ENCODE results near the gene NR2F1-AS1. TPM values are rescaled to one million over a fixed set of nuclear protein-coding genes. Genes with fewer than 3 reads are reported as not detected.
A peak's percentile ranks its signal among the peaks of the same experiment; 100 is the strongest.
"Not testable (repeated sequence)": the region's sequence is repeated elsewhere in the genome, so short reads cannot be mapped to it uniquely, and the experiment has no call there.

NR2F1-AS1 gene
- polyA plus RNA-seq, 1 experiment, result 29.9 TPM

- POLR2A ChIA-PET, result no interaction called here
- Histone ChIP-seq H3K4me3 (ENCODE audit: low read depth, low read length) (no peak overlapping the region), H3K27me3 (ENCODE audit: control insufficient read depth, insufficient read depth, low read length) (no peaks in the 10 kb centered on the region), H3K27ac (ENCODE audit: low read depth, low read length) (no peak overlapping the region), H3K9me3 (ENCODE audit: control insufficient read depth, insufficient read depth, low read length) (no peaks in the 10 kb centered on the region)
- DNase-seq (ENCODE audit: low read depth, low spot score), result peak; percentile 38
- TF ChIP-seq CTCF (IDR thresholded peaks at IDR 0.05; ENCODE audit: low read depth, low read length), result no peak
- CTCF ChIA-PET, result no interaction called here
Observed at GRCh38 chr5:93512799-93513198, 68.2 kb downstream of the NR2F1-AS1 start.

GRCh38 chr5:93511445-93511844, 69.6 kb downstream of the NR2F1-AS1 start:
- no peak for TF ChIP-seq CTCF (IDR thresholded peaks at IDR 0.05; ENCODE audit: low read depth, low read length)
- no peak overlapping the region for H3K27ac ChIP-seq (ENCODE audit: low read depth, low read length)
- H3K4me3 ChIP-seq (ENCODE audit: low read depth, low read length), result no peak overlapping the region
- no peak for DNase-seq (ENCODE audit: low read depth, low spot score)
- CTCF ChIA-PET, result no interaction called here
- H3K27me3 ChIP-seq (ENCODE audit: control insufficient read depth, insufficient read depth, low read length), result no peaks in the 10 kb centered on the region
- POLR2A ChIA-PET, result no interaction called here
- no peaks in the 10 kb centered on the region for H3K9me3 ChIP-seq (ENCODE audit: control insufficient read depth, insufficient read depth, low read length)

- no peak for TF ChIP-seq CTCF (IDR thresholded peaks at IDR 0.05; ENCODE audit: low read depth, low read length)
- no peaks in the 10 kb centered on the region for H3K27me3 ChIP-seq (ENCODE audit: control insufficient read depth, insufficient read depth, low read length)
- CTCF ChIA-PET, result no interaction called here
- no peak overlapping the region for H3K27ac ChIP-seq (ENCODE audit: low read depth, low read length)
- DNase-seq (ENCODE audit: low read depth, low spot score), result no peak
- POLR2A ChIA-PET, result no interaction called here
- no peak overlapping the region for H3K4me3 ChIP-seq (ENCODE audit: low read depth, low read length)
- no peaks in the 10 kb centered on the region for H3K9me3 ChIP-seq (ENCODE audit: control insufficient read depth, insufficient read depth, low read length)
Observed at GRCh38 chr5:93510626-93511380, 70.2 kb downstream of the NR2F1-AS1 start.

- H3K27ac ChIP-seq (ENCODE audit: low read depth, low read length); H3K4me3 ChIP-seq (ENCODE audit: low read depth, low read length); POLR2A ChIA-PET; H3K27me3 ChIP-seq (ENCODE audit: control insufficient read depth, insufficient read depth, low read length); H3K9me3 ChIP-seq (ENCODE audit: control insufficient read depth, insufficient read depth, low read length); DNase-seq (ENCODE audit: low read depth, low spot score); CTCF ChIA-PET: not testable (repeated sequence)
Observed at GRCh38 chr5:93505553-93505952, 75.5 kb downstream of the NR2F1-AS1 start.

GRCh38 chr5:93503598-93504067, 77.4 kb downstream of the NR2F1-AS1 start:
- no peaks in the 10 kb centered on the region for H3K27me3 ChIP-seq (ENCODE audit: control insufficient read depth, insufficient read depth, low read length)
- no peak for TF ChIP-seq CTCF (IDR thresholded peaks at IDR 0.05; ENCODE audit: low read depth, low read length)
- no peaks in the 10 kb centered on the region for H3K9me3 ChIP-seq (ENCODE audit: control insufficient read depth, insufficient read depth, low read length)
- CTCF ChIA-PET, result no interaction called here
- POLR2A ChIA-PET, result interaction anchor here (0.6 kb wide), 1 partner anchor 53 kb away, joined by 3 read pairs; no protein-coding TSS in a partner anchor
- peak; percentile 77 for DNase-seq (ENCODE audit: low read depth, low spot score)
- no peak overlapping the region for H3K4me3 ChIP-seq (ENCODE audit: low read depth, low read length)
- peak overlapping the region; percentile 53 for H3K27ac ChIP-seq (ENCODE audit: low read depth, low read length)
